Stimulated activated naive CD8-positive, alpha-beta T cell treated with anti-CD3 and anti-CD28 coated beads, Interleukin-15, Interleukin-2, amounts not matched to agents 100 ng/mL and 50 ng/mL, for 24 hours (primary cell): ENCODE data around the gene TEAD3.

ENCODE experiments used
- H3K27ac Mint-ChIP-seq: one replicate; pipeline ENCODE4 v1.8.0; 2021; ENCODE audit warnings: mild to moderate bottlenecking, mixed read lengths
- H3K27me3 Mint-ChIP-seq: one replicate; pipeline ENCODE4 v1.8.0; 2021; ENCODE audit warnings: mixed read lengths
- H3K36me3 Mint-ChIP-seq: one replicate; pipeline ENCODE4 v1.8.0; 2021; ENCODE audit warnings: low read depth, mixed read lengths
- H3K4me1 Mint-ChIP-seq: one replicate; pipeline ENCODE4 v1.8.0; 2021; ENCODE audit warnings: low read depth, mixed read lengths
- H3K4me3 Mint-ChIP-seq: one replicate; pipeline ENCODE4 v1.8.0; 2021; ENCODE audit warnings: mild to moderate bottlenecking, mixed read lengths
- H3K9me3 Mint-ChIP-seq: one replicate; pipeline ENCODE4 v1.8.0; 2021; ENCODE audit warnings: mixed read lengths

Gene TEAD3

GRCh38 chr6:35478259-35478658 lies 18.6 kb downstream of the TEAD3 start:
- H3K4me3 Mint-ChIP-seq, result no peak overlapping the region
- H3K36me3 Mint-ChIP-seq, result no peaks in the 10 kb centered on the region
- no peak overlapping the region for H3K27ac Mint-ChIP-seq
- H3K27me3 Mint-ChIP-seq, result no peaks in the 10 kb centered on the region
- H3K9me3 Mint-ChIP-seq, result no peaks in the 10 kb centered on the region
- H3K4me1 Mint-ChIP-seq, result no peaks in the 10 kb centered on the region

- Mint-ChIP-seq H3K36me3 (peaks cover 3% of the 10 kb centered on the region), H3K4me3 (no peak overlapping the region), H3K4me1 (no peaks in the 10 kb centered on the region), H3K9me3 (no peaks in the 10 kb centered on the region), H3K27me3 (no peaks in the 10 kb centered on the region), H3K27ac (no peak overlapping the region)
Observed at GRCh38 chr6:35477551-35478179, 19.2 kb downstream of the TEAD3 start.

DNA sequence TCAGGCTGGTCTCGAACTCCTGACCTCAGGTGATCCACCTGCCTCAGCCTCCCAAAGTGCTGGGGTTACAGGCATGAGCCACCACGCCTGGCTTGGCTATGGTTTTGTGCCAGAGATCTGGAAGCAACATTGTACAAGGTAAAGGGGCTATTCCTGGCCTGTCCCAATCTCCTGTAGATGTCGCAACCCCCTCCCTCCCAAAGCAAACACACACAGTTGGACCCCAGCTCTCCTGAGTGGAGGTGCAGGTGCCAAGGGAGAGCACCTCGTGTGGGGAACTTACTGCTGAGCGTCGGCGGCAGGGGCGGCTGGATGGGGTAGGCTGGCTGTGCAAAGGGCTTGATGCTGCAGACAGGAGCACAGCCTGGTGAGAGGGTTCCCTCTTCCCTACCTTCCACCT lies 19.9 kb downstream of the TEAD3 start:
- Mint-ChIP-seq H3K4me1 (peaks cover 5% of the 10 kb centered on the region), H3K36me3 (peaks cover 9% of the 10 kb centered on the region), H3K27ac (no peak overlapping the region), H3K4me3 (no peak overlapping the region), H3K27me3 (no peaks in the 10 kb centered on the region), H3K9me3 (no peaks in the 10 kb centered on the region)

GRCh38 chr6:35476004-35476403 lies 20.9 kb downstream of the TEAD3 start:
- Mint-ChIP-seq H3K27ac (no peak overlapping the region), H3K27me3 (no peaks in the 10 kb centered on the region)

DNA sequence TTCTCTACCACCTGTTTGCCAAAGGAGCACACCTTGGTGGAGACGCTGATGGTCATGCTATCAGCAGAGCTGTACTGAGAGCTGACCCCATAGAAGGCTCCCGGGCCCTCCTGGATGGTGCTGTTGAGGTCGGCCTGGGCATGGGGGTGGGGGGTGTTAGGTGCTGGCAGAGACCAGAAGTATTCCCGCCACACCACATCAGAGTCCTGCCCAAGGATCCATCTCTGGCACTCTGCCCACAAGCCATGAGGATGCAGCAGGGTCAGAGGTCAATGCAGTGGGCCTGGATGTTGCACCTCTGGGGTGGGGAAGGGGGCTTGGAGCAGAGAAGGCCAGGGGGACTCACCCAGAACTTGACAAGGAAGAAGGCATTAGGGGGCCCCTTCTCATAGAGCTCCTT lies 21.3 kb downstream of the TEAD3 start:
- Mint-ChIP-seq H3K9me3 (no peaks in the 10 kb centered on the region), H3K27ac (no peak overlapping the region), H3K4me3 (no peak overlapping the region), H3K4me1 (peaks cover 18% of the 10 kb centered on the region), H3K36me3 (peaks cover 24% of the 10 kb centered on the region), H3K27me3 (no peaks in the 10 kb centered on the region)

More at GRCh38 chr6:35476004-35476403, 20.9 kb downstream of the TEAD3 start:
- Mint-ChIP-seq H3K4me3 (no peak overlapping the region), H3K9me3 (no peaks in the 10 kb centered on the region), H3K36me3 (peaks cover 19% of the 10 kb centered on the region), H3K4me1 (peaks cover 14% of the 10 kb centered on the region)

DNA sequence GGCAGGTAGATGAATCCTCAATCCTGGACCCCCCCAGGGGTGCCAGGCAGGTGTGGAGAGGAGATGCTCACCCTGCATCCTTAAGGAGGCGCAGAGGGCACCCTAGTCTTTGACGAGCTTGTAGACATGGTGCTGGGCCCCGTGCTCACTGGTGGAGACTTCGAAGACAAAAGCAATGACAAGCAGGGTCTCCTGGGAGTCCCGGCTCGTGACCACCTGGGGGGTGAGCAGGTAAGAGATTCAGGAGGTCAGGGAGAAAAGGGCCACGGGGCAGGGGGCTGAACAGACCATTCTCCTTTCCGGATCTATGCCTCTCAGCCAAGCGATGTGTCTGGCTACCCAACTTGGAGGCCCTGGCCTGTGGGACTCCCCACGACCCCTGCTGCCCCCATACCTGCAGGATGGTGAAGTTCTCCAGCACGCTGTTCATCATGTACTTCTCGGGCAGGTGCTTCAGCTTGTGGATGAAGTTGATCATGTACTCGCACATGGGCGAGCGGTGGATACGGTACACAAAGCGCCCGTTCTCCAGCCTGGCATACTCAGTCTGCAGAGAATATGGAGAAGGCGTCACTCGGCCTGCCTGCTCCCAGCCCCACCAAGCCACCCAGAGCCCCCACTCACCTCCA lies 21.8 kb downstream of the TEAD3 start:
- no peaks in the 10 kb centered on the region for H3K9me3 Mint-ChIP-seq
- peaks cover 29% of the 10 kb centered on the region for H3K36me3 Mint-ChIP-seq
- H3K27me3 Mint-ChIP-seq, result no peaks in the 10 kb centered on the region
- H3K4me1 Mint-ChIP-seq, result peaks cover 23% of the 10 kb centered on the region
- H3K4me3 Mint-ChIP-seq, result no peak overlapping the region
- peak overlapping the region; percentile 47 for H3K27ac Mint-ChIP-seq

GRCh38 chr6:35474131-35474941 lies 22.5 kb downstream of the TEAD3 start:
- H3K9me3 Mint-ChIP-seq, result no peaks in the 10 kb centered on the region
- H3K27ac Mint-ChIP-seq, result peak overlapping the region; percentile 36
- peaks cover 36% of the 10 kb centered on the region for H3K36me3 Mint-ChIP-seq
- H3K27me3 Mint-ChIP-seq, result no peaks in the 10 kb centered on the region
- H3K4me1 Mint-ChIP-seq, result peaks cover 30% of the 10 kb centered on the region
- H3K4me3 Mint-ChIP-seq, result no peak overlapping the region

DNA sequence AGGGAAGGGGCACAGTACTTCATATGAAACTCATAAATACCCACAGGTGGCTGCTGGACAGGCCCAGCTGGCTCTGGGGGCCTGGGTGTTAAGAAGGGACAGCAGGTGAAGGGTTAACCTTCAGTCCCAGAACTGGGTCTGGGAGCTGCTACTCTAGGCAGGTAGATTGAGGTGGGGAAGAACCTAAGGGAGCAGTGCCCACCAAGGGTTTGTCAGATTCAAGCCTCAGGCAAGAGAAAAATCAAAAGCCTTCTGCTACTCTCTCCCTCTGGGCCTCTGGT lies 23.1 kb downstream of the TEAD3 start:
- Mint-ChIP-seq H3K36me3 (peaks cover 42% of the 10 kb centered on the region), H3K27ac (no peak overlapping the region), H3K4me1 (peaks cover 32% of the 10 kb centered on the region)

GRCh38 chr6:35473075-35473849 lies 23.6 kb downstream of the TEAD3 start:
- Mint-ChIP-seq H3K4me1 (peaks cover 32% of the 10 kb centered on the region), H3K36me3 (peaks cover 47% of the 10 kb centered on the region), H3K27me3 (no peaks in the 10 kb centered on the region), H3K4me3 (peak overlapping the region; percentile 49), H3K9me3 (no peaks in the 10 kb centered on the region), H3K27ac (peak overlapping the region; percentile 67)

More for the DNA sequence above, 23.1 kb downstream of the TEAD3 start:
- Mint-ChIP-seq H3K27me3 (no peaks in the 10 kb centered on the region), H3K9me3 (no peaks in the 10 kb centered on the region), H3K4me3 (no peak overlapping the region)

DNA sequence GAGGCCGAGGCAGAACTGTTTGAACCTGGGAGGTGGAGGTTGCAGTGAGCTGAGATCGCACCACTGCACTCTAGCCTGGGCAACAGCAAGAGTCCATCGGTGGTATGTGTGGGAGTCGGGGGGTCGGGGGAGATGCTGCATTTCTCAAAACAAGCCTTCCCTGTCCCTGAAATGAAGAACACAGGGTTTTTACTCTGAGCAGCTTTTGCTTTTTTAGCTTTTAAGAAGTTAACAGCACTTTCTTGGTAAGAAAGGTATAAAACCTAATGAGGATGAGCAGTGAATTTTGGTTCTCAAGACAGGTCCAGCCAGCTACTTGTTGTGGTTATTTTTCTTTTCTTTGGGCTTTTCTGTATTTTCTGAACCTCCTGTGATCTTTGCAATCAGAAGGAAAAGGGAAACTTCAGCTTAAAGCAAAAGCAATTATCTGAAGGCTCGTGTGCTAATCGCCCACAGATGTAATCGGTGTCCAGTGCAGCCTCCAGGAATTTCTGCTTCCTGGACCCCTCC lies 25.0 kb downstream of the TEAD3 start:
- Mint-ChIP-seq H3K4me1 (peaks cover 42% of the 10 kb centered on the region), H3K36me3 (peaks cover 55% of the 10 kb centered on the region), H3K27me3 (no peaks in the 10 kb centered on the region), H3K4me3 (peak overlapping the region; percentile 97), H3K27ac (peak overlapping the region; percentile 97), H3K9me3 (no peaks in the 10 kb centered on the region)

DNA sequence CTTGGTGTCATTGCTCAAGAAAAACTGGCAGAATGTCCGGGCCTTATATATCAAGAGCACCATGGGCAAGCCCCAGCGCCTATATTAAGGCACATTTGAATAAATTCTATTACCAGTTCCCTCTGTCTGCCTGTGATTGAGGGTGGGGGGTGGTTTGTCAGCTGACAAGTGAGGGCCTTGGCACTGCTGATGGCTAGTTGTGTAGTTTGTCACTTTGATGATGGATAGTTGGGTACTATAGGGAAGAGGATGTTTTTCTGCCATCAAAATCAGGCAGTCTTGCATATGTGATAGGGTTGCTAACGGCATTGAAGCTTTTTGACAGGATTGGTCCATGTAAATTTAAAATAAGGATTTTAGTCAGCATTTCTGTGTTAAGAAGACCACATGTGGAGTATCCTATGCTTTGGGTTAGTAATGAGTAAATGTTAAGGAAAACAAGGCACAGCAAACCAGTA lies 26.2 kb downstream of the TEAD3 start:
- no peaks in the 10 kb centered on the region for H3K27me3 Mint-ChIP-seq
- peaks cover 65% of the 10 kb centered on the region for H3K36me3 Mint-ChIP-seq
- peak overlapping the region; percentile 97 for H3K4me3 Mint-ChIP-seq
- H3K4me1 Mint-ChIP-seq, result peaks cover 42% of the 10 kb centered on the region
- H3K9me3 Mint-ChIP-seq, result no peaks in the 10 kb centered on the region
- peak overlapping the region; percentile 97 for H3K27ac Mint-ChIP-seq

- Mint-ChIP-seq H3K4me3 (peak overlapping the region; percentile 97), H3K36me3 (peaks cover 66% of the 10 kb centered on the region), H3K27me3 (no peaks in the 10 kb centered on the region), H3K4me1 (peaks cover 42% of the 10 kb centered on the region), H3K27ac (peak overlapping the region; percentile 97), H3K9me3 (no peaks in the 10 kb centered on the region)
Observed at GRCh38 chr6:35469751-35470662, 26.9 kb downstream of the TEAD3 start.

- peak overlapping the region; percentile 97 for H3K27ac Mint-ChIP-seq
- H3K36me3 Mint-ChIP-seq, result peaks cover 69% of the 10 kb centered on the region
- peak overlapping the region; percentile 97 for H3K4me3 Mint-ChIP-seq
- peaks cover 42% of the 10 kb centered on the region for H3K4me1 Mint-ChIP-seq
- no peaks in the 10 kb centered on the region for H3K27me3 Mint-ChIP-seq
- H3K9me3 Mint-ChIP-seq, result no peaks in the 10 kb centered on the region
Observed at GRCh38 chr6:35468980-35469750, 27.7 kb downstream of the TEAD3 start.
